Superior temporal gyrus (tissue), 1 donor: ENCODE measurements around the gene CFAP97.
A peak's percentile ranks its signal among the peaks of the same experiment; 100 is the strongest.
"Not testable (repeated sequence)": the region's sequence is repeated elsewhere in the genome, so short reads cannot be mapped to it uniquely, and the experiment has no call there.

ENCODE experiments used
- DNase-seq: peaks from one replicate; pipeline ENCODE4 v3.0.0-alpha.2; 2016; ENCODE audit errors: extremely low spot score

The CFAP97 gene

GRCh38 chr4:185222598-185222997 lies 18.8 kb upstream of the CFAP97 start:
- no peak for DNase-seq

GRCh38 chr4:185221912-185222311 lies 18.1 kb upstream of the CFAP97 start:
- no peak for DNase-seq

DNA sequence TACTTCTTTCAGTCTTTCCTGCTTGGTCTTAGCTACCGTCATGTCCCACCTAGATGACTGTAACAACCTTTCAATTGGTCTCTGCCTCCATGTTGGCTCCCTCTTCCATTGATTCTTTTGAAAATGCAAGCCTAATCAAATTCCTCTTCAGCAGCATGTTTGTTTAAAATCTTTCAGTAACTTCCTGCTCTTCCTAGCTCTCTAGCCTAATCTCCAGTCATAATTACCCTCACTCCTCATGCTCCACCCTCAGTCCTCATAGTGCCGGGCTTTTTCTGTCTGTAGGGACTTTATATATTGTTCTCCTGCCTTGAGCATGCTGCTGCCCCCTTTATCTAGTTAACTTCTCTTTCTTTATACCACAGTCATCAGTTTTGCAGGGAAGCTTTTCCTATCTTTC lies 17.7 kb upstream of the CFAP97 start:
- DNase-seq: no peak

GRCh38 chr4:185219551-185220344 lies 15.9 kb upstream of the CFAP97 start:
- DNase-seq: peak; percentile 70

GRCh38 chr4:185218312-185218711 lies 14.5 kb upstream of the CFAP97 start:
- no peak for DNase-seq

- DNase-seq: peak; percentile 42
These were observed 13.7 kb upstream of the CFAP97 start for GRCh38 chr4:185217408-185217975.

GRCh38 chr4:185215261-185215660 lies 11.5 kb upstream of the CFAP97 start:
- DNase-seq: no peak

- no peak for DNase-seq
These were observed 10.1 kb upstream of the CFAP97 start for GRCh38 chr4:185213877-185214276.

- DNase-seq: no peak
These were observed 8.8 kb upstream of the CFAP97 start for GRCh38 chr4:185212581-185212980.

- no peak for DNase-seq
These were observed 7.8 kb upstream of the CFAP97 start for GRCh38 chr4:185211641-185212040.

DNA sequence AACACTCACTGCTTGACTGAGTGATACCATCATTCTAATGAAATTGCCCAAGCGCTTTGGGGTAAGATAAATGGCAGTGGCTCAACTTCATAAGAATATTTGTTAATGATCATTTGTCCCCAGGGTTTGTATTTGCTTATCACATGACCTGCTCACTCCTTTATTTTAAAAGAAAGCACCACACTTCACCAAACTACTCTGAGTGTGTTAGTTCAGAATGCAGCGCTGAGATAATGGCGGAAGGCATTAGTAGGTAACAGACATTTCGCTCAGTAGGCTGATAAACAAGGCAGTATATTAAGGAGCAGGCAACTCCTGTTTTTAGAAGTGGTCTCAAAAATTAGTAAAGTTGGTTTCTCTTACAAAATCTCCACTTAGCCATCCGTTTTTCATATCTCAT lies 7.2 kb upstream of the CFAP97 start:
- peak; percentile 48 for DNase-seq

GRCh38 chr4:185210102-185210981 lies 6.5 kb upstream of the CFAP97 start:
- peak; percentile 56 for DNase-seq

DNA sequence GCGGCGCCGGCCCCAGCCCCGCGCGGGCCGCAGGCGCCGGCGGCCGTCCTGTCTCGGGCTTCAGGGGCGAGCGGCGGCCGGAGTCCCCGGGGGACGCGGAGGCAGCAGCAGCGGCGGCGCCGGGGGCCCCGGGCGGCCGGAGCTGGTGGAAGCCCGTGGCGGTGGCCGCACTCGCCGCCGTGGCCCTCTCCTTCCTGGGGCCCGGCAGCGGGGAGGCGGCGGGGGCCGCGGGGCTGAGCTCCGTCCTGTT lies 6.0 kb upstream of the CFAP97 start:
- DNase-seq: not testable (repeated sequence)

DNA sequence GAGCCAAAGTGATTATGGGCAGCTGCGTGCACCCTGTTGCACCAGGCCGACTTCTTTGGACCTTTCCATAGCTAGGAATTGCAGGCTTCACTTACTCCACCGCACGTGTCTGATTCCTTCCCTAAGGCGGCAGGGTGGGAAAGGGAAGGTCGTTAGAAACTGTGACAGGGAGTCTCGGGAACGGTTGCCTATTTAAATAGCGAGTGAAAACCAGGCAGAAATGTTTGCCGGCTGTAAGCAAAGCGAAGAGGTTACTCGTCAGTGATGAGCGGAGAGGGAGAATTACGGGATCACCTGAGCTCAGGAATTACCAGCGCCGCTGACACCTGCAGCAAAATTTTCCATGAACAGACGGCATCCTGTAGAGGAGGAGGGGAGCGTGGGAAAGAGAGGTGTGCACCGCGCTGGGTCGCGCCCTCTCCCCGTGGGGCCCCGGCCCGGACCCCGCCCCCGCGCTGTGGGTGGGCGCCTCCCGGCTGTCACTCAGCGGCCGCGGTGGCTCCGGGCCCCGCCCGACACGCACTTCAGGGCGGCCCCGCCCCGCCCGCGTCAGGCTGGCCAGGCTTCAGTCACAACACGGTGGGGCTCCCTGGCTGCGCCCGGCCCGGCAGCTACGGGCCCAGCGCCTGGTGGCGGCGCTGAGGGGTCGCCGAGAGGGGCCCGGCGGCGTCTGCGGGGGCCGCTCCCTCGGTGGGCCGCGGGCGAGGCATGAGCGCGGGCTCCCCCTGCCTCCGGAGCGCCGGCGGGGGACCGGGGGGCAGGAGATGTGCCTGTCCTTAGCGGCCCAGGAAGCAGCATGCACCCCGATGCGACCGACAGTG lies 5.4 kb upstream of the CFAP97 start, which contains the start of gene SNX25:
Gene SNX25 (plus strand): TSS at position 568 of the 821 bp plus-strand sequence. CDS start 229 bp downstream, at position 797.
- peak; percentile 62 for DNase-seq

DNA sequence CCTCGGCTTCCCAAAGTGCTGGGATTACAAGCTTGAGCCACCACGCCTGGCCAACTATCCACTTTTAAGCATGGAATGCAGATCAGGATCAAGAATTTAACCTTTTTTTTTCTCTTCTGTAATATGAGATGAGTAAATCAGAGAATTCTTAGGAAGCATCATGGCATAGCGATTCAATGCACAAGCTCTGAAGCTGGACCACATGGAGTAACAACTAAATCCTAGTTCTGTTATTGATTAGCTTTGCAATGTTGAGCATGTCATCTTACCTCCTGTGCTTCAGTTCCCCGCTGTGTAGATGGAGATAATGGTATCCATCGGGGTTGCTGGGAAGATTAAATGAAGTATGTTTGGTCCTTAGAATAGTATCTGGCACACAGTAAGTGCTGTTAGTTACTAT lies 3.7 kb upstream of the CFAP97 start:
- DNase-seq: no peak

- DNase-seq: no peak
These were observed 2.0 kb upstream of the CFAP97 start for GRCh38 chr4:185205697-185206342.

GRCh38 chr4:185205073-185205472 lies 1.3 kb upstream of the CFAP97 start:
- not testable (repeated sequence) for DNase-seq

- peak; percentile 41 for DNase-seq
These were observed 574 bp upstream of the CFAP97 start for GRCh38 chr4:185204238-185204910.

- DNase-seq: peak; percentile 56
These were observed 765 bp downstream of the CFAP97 start for GRCh38 chr4:185202984-185203485.
